ENCODE measurements around the gene LRP8.

DNA sequence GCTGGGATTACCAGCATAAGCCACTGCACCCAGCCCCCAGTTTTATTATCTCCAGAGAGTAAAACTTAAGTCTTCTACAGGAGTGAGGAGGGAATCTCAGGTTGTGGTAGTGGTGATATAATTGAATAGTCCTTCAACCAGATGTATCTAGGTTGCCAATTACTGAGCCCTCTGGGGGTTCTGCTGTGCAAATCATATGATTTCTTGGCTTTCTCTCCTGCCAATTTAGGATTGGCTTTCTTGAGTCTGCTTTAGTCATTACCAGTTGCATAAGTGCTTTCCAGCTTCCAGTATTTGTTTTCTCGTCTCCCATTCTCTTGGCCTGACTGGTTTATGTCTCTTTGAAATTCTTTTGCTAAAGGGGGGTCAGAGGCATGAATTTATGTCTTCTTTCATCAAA, 120.1 kb downstream of the LRP8 start:
- no peak for TF ChIP-seq EZH2 (optimal IDR thresholded peaks at IDR 0.05; ENCODE audit: low read depth, low read length)
- TF ChIP-seq, protein P1, sequence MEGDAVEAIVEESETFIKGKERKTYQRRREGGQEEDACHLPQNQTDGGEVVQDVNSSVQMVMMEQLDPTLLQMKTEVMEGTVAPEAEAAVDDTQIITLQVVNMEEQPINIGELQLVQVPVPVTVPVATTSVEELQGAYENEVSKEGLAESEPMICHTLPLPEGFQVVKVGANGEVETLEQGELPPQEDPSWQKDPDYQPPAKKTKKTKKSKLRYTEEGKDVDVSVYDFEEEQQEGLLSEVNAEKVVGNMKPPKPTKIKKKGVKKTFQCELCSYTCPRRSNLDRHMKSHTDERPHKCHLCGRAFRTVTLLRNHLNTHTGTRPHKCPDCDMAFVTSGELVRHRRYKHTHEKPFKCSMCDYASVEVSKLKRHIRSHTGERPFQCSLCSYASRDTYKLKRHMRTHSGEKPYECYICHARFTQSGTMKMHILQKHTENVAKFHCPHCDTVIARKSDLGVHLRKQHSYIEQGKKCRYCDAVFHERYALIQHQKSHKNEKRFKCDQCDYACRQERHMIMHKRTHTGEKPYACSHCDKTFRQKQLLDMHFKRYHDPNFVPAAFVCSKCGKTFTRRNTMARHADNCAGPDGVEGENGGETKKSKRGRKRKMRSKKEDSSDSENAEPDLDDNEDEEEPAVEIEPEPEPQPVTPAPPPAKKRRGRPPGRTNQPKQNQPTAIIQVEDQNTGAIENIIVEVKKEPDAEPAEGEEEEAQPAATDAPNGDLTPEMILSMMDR (IDR thresholded peaks at IDR 0.05; ENCODE audit: low read length) = no peak

Data from MM.1S (cell line).